Measurements from ENCODE around the gene CELF3.
"Not testable (repeated sequence)": the region's sequence is repeated elsewhere in the genome, so short reads cannot be mapped to it uniquely, and the experiment has no call there.

Gene CELF3

GRCh38 chr1:151733995-151734394 lies 17.4 kb upstream of the CELF3 start:
- not testable (repeated sequence) for H3K9ac ChIP-seq (ENCODE audit: low read length); H3K27me3 ChIP-seq (ENCODE audit: control insufficient read depth in 1 of 2, insufficient read depth in 2 of 2, low read length in 2 of 2); H3K4me3 ChIP-seq (ENCODE audit: low read depth in 1 of 2, low read length in 2 of 2); H3K9me3 ChIP-seq (ENCODE audit: low read length); H3K27ac ChIP-seq (ENCODE audit: low read depth, low read length); H3K4me1 ChIP-seq (ENCODE audit: insufficient read depth, low read length); H3K36me3 ChIP-seq (ENCODE audit: insufficient read depth, low read length)

GRCh38 chr1:151733126-151733525 lies 16.5 kb upstream of the CELF3 start:
- no peaks in the 10 kb centered on the region for H3K9me3 ChIP-seq (ENCODE audit: low read length)
- H3K36me3 ChIP-seq (ENCODE audit: insufficient read depth, low read length), result no peaks in the 10 kb centered on the region

GRCh38 chr1:151729966-151730291 lies 13.3 kb upstream of the CELF3 start:
- Histone ChIP-seq H3K9ac (ENCODE audit: low read length) (no peak overlapping the region), H3K4me3 (ENCODE audit: low read depth in 1 of 2, low read length in 2 of 2) (no peak overlapping the region), H3K27me3 (ENCODE audit: control insufficient read depth in 1 of 2, insufficient read depth in 2 of 2, low read length in 2 of 2) (peaks cover 0 to 5% of the 10 kb centered on the region in 2 donors), H3K4me1 (ENCODE audit: insufficient read depth, low read length) (peaks cover 7% of the 10 kb centered on the region), H3K36me3 (ENCODE audit: insufficient read depth, low read length) (no peaks in the 10 kb centered on the region), H3K9me3 (ENCODE audit: low read length) (no peaks in the 10 kb centered on the region), H3K27ac (ENCODE audit: low read depth, low read length) (no peak overlapping the region)

More at GRCh38 chr1:151733126-151733525, 16.5 kb upstream of the CELF3 start:
- no peak overlapping the region for H3K27ac ChIP-seq (ENCODE audit: low read depth, low read length)
- no peaks in the 10 kb centered on the region for H3K27me3 ChIP-seq (ENCODE audit: control insufficient read depth in 1 of 2, insufficient read depth in 2 of 2, low read length in 2 of 2)
- H3K4me3 ChIP-seq (ENCODE audit: low read depth in 1 of 2, low read length in 2 of 2), result no peak overlapping the region
- H3K9ac ChIP-seq (ENCODE audit: low read length), result no peak overlapping the region
- no peaks in the 10 kb centered on the region for H3K4me1 ChIP-seq (ENCODE audit: insufficient read depth, low read length)

GRCh38 chr1:151729157-151729965 lies 12.8 kb upstream of the CELF3 start:
- peaks cover 0 to 5% of the 10 kb centered on the region in 2 donors for H3K27me3 ChIP-seq (ENCODE audit: control insufficient read depth in 1 of 2, insufficient read depth in 2 of 2, low read length in 2 of 2)
- H3K27ac ChIP-seq (ENCODE audit: low read depth, low read length), result peak overlapping the region; percentile 41
- no peak overlapping the region for H3K4me3 ChIP-seq (ENCODE audit: low read depth in 1 of 2, low read length in 2 of 2)
- no peaks in the 10 kb centered on the region for H3K9me3 ChIP-seq (ENCODE audit: low read length)
- no peaks in the 10 kb centered on the region for H3K36me3 ChIP-seq (ENCODE audit: insufficient read depth, low read length)
- H3K4me1 ChIP-seq (ENCODE audit: insufficient read depth, low read length), result peaks cover 7% of the 10 kb centered on the region
- no peak overlapping the region for H3K9ac ChIP-seq (ENCODE audit: low read length)

GRCh38 chr1:151728151-151729054 lies 11.8 kb upstream of the CELF3 start:
- H3K4me3 ChIP-seq (ENCODE audit: low read depth in 1 of 2, low read length in 2 of 2), result peak overlapping the region in 1 of 2 donors; percentile 10

GRCh38 chr1:151723726-151724370 lies 7.2 kb upstream of the CELF3 start:
- no peak overlapping the region for H3K27ac ChIP-seq (ENCODE audit: low read depth, low read length)
- H3K4me3 ChIP-seq (ENCODE audit: low read depth in 1 of 2, low read length in 2 of 2), result no peak overlapping the region
- no peak overlapping the region for H3K9ac ChIP-seq (ENCODE audit: low read length)
- H3K4me1 ChIP-seq (ENCODE audit: insufficient read depth, low read length), result peaks cover 12% of the 10 kb centered on the region
- H3K27me3 ChIP-seq (ENCODE audit: control insufficient read depth in 1 of 2, insufficient read depth in 2 of 2, low read length in 2 of 2), result peaks cover 0 to 5% of the 10 kb centered on the region in 2 donors
- no peaks in the 10 kb centered on the region for H3K9me3 ChIP-seq (ENCODE audit: low read length)
- H3K36me3 ChIP-seq (ENCODE audit: insufficient read depth, low read length), result no peaks in the 10 kb centered on the region

More at GRCh38 chr1:151728151-151729054, 11.8 kb upstream of the CELF3 start:
- no peaks in the 10 kb centered on the region for H3K9me3 ChIP-seq (ENCODE audit: low read length)
- H3K27ac ChIP-seq (ENCODE audit: low read depth, low read length), result peak overlapping the region; percentile 59
- H3K9ac ChIP-seq (ENCODE audit: low read length), result peak overlapping the region; percentile 50
- H3K36me3 ChIP-seq (ENCODE audit: insufficient read depth, low read length), result no peaks in the 10 kb centered on the region
- peaks cover 0 to 5% of the 10 kb centered on the region in 2 donors for H3K27me3 ChIP-seq (ENCODE audit: control insufficient read depth in 1 of 2, insufficient read depth in 2 of 2, low read length in 2 of 2)
- H3K4me1 ChIP-seq (ENCODE audit: insufficient read depth, low read length), result peaks cover 7% of the 10 kb centered on the region

- Histone ChIP-seq H3K36me3 (ENCODE audit: insufficient read depth, low read length) (no peaks in the 10 kb centered on the region), H3K9me3 (ENCODE audit: low read length) (no peaks in the 10 kb centered on the region), H3K27ac (ENCODE audit: low read depth, low read length) (peak overlapping the region; percentile 80), H3K9ac (ENCODE audit: low read length) (no peak overlapping the region), H3K27me3 (ENCODE audit: control insufficient read depth in 1 of 2, insufficient read depth in 2 of 2, low read length in 2 of 2) (peaks cover 0 to 8% of the 10 kb centered on the region in 2 donors), H3K4me1 (ENCODE audit: insufficient read depth, low read length) (peaks cover 5% of the 10 kb centered on the region), H3K4me3 (ENCODE audit: low read depth in 1 of 2, low read length in 2 of 2) (peak overlapping the region; percentile 28 to 68)
Observed at GRCh38 chr1:151721788-151722510, 5.3 kb upstream of the CELF3 start.

GRCh38 chr1:151720974-151721787 lies 4.6 kb upstream of the CELF3 start, which contains the start of gene RIIAD1:
Gene RIIAD1, plus strand, starts transcription at chr1:151721522. Its CDS starts 15 bp downstream, at chr1:151721537.
- Histone ChIP-seq H3K27ac (ENCODE audit: low read depth, low read length) (peak within 1 kb of the TSS; percentile 80), H3K27me3 (ENCODE audit: control insufficient read depth in 1 of 2, insufficient read depth in 2 of 2, low read length in 2 of 2) (peaks cover 0 to 13% of the 10 kb centered on the region in 2 donors), H3K4me3 (ENCODE audit: low read depth in 1 of 2, low read length in 2 of 2) (peak within 1 kb of the TSS; percentile 28 to 68), H3K9ac (ENCODE audit: low read length) (peak within 1 kb of the TSS; percentile 39), H3K36me3 (ENCODE audit: insufficient read depth, low read length) (no peaks in the 10 kb centered on the region), H3K4me1 (ENCODE audit: insufficient read depth, low read length) (peaks cover 5% of the 10 kb centered on the region), H3K9me3 (ENCODE audit: low read length) (no peaks in the 10 kb centered on the region)

- Histone ChIP-seq H3K9ac (ENCODE audit: low read length) (peak overlapping the region; percentile 39), H3K4me1 (ENCODE audit: insufficient read depth, low read length) (peaks cover 5% of the 10 kb centered on the region), H3K36me3 (ENCODE audit: insufficient read depth, low read length) (no peaks in the 10 kb centered on the region), H3K4me3 (ENCODE audit: low read depth in 1 of 2, low read length in 2 of 2) (peak overlapping the region; percentile 28 to 68), H3K27me3 (ENCODE audit: control insufficient read depth in 1 of 2, insufficient read depth in 2 of 2, low read length in 2 of 2) (peaks cover 3 to 14% of the 10 kb centered on the region in 2 donors), H3K9me3 (ENCODE audit: low read length) (no peaks in the 10 kb centered on the region), H3K27ac (ENCODE audit: low read depth, low read length) (peak overlapping the region; percentile 80)
Observed at GRCh38 chr1:151720554-151720953, 4.0 kb upstream of the CELF3 start.

GRCh38 chr1:151720125-151720524 lies 3.5 kb upstream of the CELF3 start:
- peaks cover 5 to 14% of the 10 kb centered on the region in 2 donors for H3K27me3 ChIP-seq (ENCODE audit: control insufficient read depth in 1 of 2, insufficient read depth in 2 of 2, low read length in 2 of 2)

More at GRCh38 chr1:151720125-151720524, 3.5 kb upstream of the CELF3 start:
- Histone ChIP-seq H3K36me3 (ENCODE audit: insufficient read depth, low read length) (no peaks in the 10 kb centered on the region), H3K4me1 (ENCODE audit: insufficient read depth, low read length) (peaks cover 5% of the 10 kb centered on the region), H3K4me3 (ENCODE audit: low read depth in 1 of 2, low read length in 2 of 2) (peak overlapping the region; percentile 28 to 68), H3K9ac (ENCODE audit: low read length) (no peak overlapping the region), H3K9me3 (ENCODE audit: low read length) (no peaks in the 10 kb centered on the region), H3K27ac (ENCODE audit: low read depth, low read length) (peak overlapping the region; percentile 80)

Data from muscle layer of colon (tissue), 2 donors.